GM19395 (cell line): ENCODE data around the gene PTPRJ.

Experiments
- ATAC-seq: cut with Tn5 transposase; IDR thresholded peaks from one replicate; pipeline ENCODE4 v1.9.1; 2021; ENCODE audit warnings: mild to moderate bottlenecking, moderate library complexity; ENCODE audit not compliant: unreplicated experiment

The PTPRJ gene

GRCh38 chr11:48087974-48088681 lies 107.8 kb downstream of the PTPRJ start:
- no peak for ATAC-seq

GRCh38 chr11:48088682-48089050 lies 108.3 kb downstream of the PTPRJ start:
- ATAC-seq: no peak

GRCh38 chr11:48090174-48090573 lies 109.8 kb downstream of the PTPRJ start:
- no peak for ATAC-seq

DNA sequence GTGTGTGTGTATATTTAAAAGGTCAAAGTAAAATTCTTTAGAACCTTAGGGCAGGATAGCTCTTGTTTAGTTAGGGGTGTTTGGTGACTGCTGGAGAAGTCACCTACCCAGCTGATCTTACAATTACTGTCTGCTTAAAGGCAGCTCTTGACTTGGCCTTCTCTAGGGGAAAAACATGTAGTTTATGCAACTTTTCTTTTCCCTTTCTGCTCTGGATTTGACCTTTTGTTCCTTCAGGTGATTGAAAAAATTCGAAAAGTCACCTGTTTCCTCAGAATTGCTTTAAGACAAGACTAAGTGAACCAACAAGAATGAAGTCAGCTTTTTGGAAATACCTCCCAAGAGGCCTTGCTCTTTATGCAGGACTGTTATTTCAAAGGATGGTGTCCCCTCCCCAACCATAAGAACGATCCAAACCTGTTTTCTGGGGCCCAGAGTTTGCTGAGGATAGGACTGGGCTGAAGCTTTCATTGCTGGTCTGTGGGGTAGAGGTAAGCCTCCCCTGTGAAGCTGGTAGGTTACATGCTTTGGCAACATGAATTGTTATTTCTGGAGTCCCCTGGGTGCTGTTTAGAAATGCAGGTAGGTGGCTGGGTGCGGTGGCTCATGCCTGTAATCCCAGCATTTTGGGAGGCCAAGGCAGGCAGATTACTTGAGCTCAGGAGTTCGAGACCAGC lies 111.2 kb downstream of the PTPRJ start:
- no peak for ATAC-seq

DNA sequence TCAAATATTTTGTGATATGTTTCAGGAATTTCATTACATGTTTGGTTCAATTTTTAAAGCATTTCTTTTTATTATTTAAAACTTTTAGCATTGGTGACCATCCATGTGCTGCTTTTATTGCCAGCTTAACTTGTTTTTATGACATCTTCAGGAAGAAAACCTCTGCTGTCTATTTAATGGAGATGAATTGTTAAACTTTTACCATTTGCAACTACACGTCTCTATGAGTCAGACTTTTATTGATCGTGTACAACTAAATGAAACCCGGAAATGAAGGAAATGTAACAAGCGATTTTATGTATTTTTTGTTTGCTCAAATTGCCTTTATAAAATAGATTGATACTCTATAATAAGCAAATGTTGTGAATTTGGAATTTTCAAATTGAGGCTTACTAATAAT lies 113.0 kb downstream of the PTPRJ start:
- ATAC-seq: no peak

DNA sequence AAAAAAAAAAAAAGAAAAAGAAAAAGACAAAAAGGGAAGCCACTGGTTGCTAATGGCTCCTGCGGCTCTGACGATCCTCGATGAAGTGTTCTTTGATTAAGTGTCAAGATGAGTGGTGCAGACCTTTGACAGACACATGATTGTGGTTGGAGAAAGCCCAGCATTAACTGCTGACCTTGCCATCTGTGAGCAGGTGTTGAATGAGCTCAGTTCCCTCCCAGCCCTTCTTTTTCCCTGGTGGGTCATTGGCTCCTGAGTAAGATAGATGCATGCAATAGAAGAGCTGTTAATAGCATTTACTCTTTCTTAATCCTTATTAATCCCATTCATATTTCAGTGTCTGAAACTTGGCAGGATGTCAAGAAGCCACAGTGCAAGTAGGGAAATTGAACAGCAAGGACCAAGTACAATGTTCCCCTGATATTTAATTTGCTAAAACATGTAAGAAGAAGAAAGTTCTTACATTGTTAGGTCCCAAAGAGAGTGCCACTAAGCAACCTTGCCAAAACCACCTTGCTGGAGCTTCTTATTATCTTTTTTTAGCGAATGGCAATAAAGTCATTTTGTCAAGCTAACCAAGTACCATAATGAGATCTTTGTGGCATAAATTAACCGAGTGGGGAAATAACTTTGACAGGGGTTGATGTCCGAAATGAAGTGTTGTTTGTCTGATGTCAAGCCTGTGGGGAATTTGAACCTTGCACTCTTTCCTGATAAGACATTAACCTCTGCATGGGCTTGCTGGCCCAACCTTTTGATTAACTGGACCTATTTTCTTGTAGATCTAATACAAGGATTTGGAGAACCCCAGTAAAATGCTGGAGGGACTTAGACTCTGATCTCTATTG lies 113.7 kb downstream of the PTPRJ start:
- peak; percentile 63 for ATAC-seq

DNA sequence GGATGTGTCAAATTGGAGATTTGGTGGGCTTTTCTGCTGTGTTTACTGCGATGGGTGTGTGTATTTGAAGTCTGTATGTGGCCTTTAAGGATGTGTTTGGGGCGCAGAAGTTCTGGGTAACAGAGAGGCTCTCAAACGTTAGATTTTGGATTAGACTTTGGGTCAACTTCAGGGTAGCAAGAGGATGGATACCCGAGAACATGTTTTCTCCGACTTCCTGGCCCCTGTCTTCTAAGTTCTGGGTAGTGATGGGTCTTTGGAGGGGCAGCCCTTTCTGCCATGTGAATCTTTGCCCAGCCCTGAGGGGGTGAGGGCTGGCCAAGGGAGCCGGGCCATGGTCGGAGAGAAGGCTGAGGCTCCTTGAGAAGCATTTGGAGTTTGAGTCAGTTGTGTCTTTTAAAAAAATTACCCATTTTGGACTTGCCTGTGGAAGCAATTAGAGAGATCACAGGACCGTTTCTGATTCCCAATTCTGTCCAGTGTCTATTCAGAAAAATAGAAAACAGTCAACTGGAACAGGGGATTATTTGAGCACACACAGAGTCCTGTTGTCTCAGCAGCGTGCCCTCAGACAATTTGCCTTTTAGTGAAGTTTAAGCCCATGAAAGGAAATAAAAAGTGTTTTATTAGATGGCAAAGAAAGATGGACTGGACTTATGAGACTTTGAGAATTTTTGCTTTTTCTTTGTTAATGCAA lies 114.4 kb downstream of the PTPRJ start:
- no peak for ATAC-seq

DNA sequence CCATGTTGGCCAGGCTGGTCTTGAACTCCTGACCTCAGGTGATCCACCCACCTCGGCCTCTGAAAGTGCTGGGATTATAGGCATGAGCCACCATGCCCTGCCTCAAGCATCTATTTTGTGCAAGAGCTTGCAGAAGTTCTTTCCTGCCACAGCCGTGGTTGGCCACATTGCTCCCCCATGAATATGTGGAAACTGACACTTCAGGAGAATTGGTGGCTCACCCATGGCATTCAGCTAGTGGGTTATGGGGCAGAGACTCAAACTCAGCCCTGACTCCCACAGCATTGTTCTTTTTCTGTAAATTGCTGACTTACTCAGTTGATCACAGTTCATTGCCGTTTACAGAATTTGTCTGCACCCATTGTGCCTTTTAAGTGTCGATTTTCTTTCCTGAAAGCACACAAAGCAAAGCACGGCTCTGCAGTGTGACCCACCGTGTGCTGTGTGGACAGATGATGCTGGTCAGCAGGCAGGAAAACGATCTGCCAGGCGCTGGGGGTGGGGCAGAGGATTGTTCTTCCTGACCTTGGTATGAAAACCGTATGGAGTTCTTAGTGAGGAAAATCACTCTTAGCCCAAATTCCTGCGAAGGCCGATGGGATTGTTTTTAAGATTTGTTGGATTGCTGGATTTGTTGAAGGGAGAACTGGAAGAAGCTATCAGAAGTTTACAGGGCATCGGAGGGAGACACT lies 115.6 kb downstream of the PTPRJ start:
- ATAC-seq: no peak

GRCh38 chr11:48096588-48097525 lies 116.5 kb downstream of the PTPRJ start:
- ATAC-seq: no peak

DNA sequence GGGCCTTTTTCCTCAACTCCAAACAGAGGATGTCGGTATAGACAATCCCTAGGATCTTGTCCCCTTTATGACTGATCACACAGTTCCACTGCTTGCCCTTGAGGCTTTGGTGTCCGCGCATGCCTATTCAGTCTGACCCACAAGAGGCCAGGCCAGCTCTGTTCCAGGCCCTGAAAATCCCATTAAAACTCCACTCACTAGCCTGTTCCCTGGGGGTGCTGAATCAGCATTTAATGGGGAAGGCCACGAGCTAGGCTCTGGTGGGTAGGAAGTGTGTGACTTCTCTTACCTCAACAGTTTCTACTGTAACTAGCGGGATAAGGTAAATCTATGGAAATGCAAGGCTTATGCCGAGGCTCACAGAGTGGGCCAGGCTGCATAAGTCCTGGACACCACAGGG lies 117.7 kb downstream of the PTPRJ start:
- no peak for ATAC-seq

- no peak for ATAC-seq
Measured at GRCh38 chr11:48099916-48100446, 119.6 kb downstream of the PTPRJ start.

DNA sequence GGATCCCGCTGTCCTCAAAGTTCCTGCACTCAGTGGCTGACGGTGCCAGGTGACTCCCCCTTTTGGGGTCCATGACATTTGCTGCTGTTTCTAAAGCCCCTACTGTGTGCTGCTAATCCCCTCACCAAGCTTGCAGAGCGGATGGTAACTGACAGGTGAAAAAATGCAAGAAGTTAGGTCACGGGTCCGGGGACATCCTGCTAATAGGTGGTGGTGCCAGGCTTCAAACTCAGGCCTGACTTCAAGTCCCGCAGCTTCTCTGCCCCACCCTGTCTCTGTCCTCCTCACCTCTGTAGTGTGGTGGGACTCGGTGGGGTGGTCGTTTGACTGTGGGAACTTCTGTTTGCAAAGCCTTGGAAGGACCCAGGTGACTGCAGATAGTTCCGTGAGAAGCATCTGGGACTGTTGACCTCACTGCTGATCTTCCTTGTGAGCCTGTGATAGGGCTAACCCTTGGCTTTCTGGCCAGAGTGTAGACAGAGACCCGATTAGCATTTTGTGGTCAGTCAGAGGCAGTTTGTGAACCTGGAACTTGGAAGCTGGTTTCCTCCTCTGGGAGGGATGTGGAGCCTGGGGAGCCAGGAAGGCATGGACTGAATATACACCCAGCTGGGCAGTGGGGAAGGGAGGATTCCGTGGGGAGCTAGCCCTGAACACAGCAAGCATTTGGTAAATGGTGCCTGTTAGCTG lies 120.8 kb downstream of the PTPRJ start:
- no peak for ATAC-seq

DNA sequence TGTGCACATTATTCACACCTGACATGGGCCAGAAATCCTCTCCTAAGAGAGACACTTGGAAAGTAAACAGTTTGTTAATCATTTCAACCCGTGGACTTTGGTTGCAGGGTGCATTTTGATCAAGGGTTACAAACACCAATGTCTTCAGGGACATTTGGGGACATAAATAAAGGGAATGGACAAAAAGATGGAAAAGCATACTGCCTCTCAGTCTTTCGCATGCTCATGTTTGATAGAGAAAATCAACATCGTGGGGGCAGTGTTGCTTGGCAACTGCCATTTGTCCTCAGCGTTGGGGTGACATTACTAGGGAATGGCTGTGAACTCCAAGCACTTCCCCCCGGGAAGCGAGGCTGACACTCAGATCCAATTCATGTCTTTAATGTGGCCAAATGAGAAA lies 121.6 kb downstream of the PTPRJ start:
- ATAC-seq: no peak

GRCh38 chr11:48103621-48104567 lies 123.5 kb downstream of the PTPRJ start:
- no peak for ATAC-seq

- no peak for ATAC-seq
Measured at GRCh38 chr11:48104568-48104924, 124.2 kb downstream of the PTPRJ start.

DNA sequence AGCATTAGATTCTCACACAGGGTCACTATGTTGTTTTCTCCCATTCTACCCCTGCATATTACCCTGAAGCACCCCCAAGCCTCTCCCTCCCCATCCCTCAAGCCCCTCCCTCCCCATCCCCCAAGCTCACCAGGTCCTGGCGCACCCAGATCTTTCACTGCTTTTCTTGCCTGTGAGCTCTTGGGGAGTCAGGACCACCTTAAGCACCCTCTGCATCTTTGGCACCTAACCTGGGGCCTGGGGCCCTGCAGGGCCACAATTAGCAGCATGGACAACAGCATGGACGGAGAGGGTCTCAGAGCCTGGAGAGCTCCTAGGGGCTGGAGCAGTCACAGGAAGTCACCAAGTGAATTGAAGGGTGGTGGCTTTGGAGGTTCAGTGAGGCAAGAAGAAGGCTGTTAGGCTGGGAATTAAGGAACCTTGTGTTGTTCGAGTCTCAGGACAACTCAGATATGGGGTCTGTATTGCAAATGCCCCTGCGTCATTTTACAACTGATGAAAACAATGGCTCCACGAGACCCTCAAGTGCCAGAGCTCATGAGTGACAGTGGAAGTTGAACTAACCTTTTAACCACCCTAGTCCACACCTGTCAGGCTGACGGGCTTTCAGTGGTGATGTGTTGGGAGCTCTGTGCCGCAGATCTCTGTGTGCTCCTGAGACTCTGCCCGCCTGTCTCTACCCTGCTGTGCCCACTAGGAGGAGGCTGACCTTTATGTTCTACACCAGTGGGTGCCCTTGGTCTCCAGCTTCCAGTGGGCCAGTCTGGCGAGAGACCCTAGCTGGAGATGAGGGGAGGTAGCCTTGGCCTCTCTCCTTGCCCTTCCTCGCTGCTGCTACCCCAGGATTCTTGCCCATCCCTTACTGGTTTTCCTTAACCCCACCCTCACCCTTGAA lies 125.0 kb downstream of the PTPRJ start:
- ATAC-seq: no peak

- ATAC-seq: peak; percentile 37
Measured at GRCh38 chr11:48106166-48106565, 125.8 kb downstream of the PTPRJ start.
